A549 (cell line): ENCODE measurements around the gene PTMS. TPM values are rescaled to one million over a fixed set of nuclear protein-coding genes. Genes with fewer than 3 reads are reported as not detected.

Experiments used
- ATAC-seq, 2 experiments: fragments of 200-7000 bp in 1 of 2; fragments of >200 bp in 1 of 2; cut with Nextera tagmentation in 1 of 2; cut with Tn5 transposase in 1 of 2; 3 replicates each; pipeline versions ENCODE4 v1.8.0 to v1.9.1; 2018 to 2020; ENCODE audit warnings: mild to moderate bottlenecking in 1 of 2, moderate library complexity in 1 of 2
- CTCF ChIA-PET: fragments of 300-600 bp; sonication (Branson Sonifier 250); formaldehyde crosslinking; extraction: SDS; loops from one replicate; lab custom pipeline; 2021; ENCODE audit warnings: antibody characterized with exemption, inconsistent platforms; lab: Yijun Ruan, JAX
- POLR2A ChIA-PET: fragments of 350-600 bp; formaldehyde crosslinking; extraction: SDS; loops from one replicate; lab custom pipeline; 2021; ENCODE audit warnings: antibody characterized with exemption, inconsistent platforms; lab: Yijun Ruan, JAX
- DNase-seq, 2 experiments: peaks; one replicate each; pipeline versions ENCODE4 v3.0.0 to v3.0.0-alpha.2; 2011 to 2016; ENCODE audit warnings: low read depth in 1 of 2, low spot score in 1 of 2
- FAIRE-seq: peaks from 2 replicates; lab custom pipeline; 2011; peaks lifted over from hg19 to GRCh38; lab: Jason Lieb, UNC
- H3K27ac ChIP-seq, 2 experiments: fragments of >200 bp; sonication (Bioruptor Twin); formaldehyde crosslinking; 3 replicates each; pipeline ENCODE4 v1.5.1; 2016 to 2017
- H3K4me1 ChIP-seq: fragments of >200 bp; sonication (Bioruptor Twin); formaldehyde crosslinking; 3 replicates; pipeline ENCODE4 v1.6.1; 2016
- H3K4me2 ChIP-seq: fragments of >200 bp; sonication (Bioruptor Twin); formaldehyde crosslinking; 3 replicates; pipeline ENCODE4 v1.6.1; 2016
- H3K4me3 ChIP-seq: fragments of >200 bp; sonication (Bioruptor Twin); formaldehyde crosslinking; 3 replicates; pipeline ENCODE4 v1.5.1; 2016
- H3K9me3 ChIP-seq: fragments of >200 bp; sonication (Bioruptor Twin); formaldehyde crosslinking; 3 replicates; pipeline ENCODE4 v1.6.1; 2016
- ATOH8 ChIP-seq: fragments of 250-450 bp; sonication (Bioruptor Pico); IDR thresholded peaks from 2 replicates; pipeline ENCODE4 v1.5.0; 2020; ENCODE audit warnings: low read depth, mild to moderate bottlenecking, moderate library complexity
- BHLHE40 ChIP-seq: IDR thresholded peaks from 2 replicates; pipeline ENCODE4 v1.6.1; 2012; ENCODE audit warnings: low read depth, low read length, inconsistent platforms
- CHD2 ChIP-seq: fragments of 150-350 bp; IDR thresholded peaks from 2 replicates; pipeline ENCODE4 v1.6.1; 2014; ENCODE audit warnings: low read length; ENCODE audit not compliant: partially characterized antibody
- CTCF ChIP-seq: fragments of >200 bp; sonication (Bioruptor Twin); formaldehyde crosslinking; IDR thresholded peaks from 3 replicates; pipeline ENCODE4 v1.5.1; 2016
- EHMT2 ChIP-seq: fragments of 200-600 bp; sonication (generic); IDR thresholded peaks from 2 replicates; pipeline ENCODE4 v1.6.1; 2016; ENCODE audit warnings: antibody characterized with exemption, low read depth, mild to moderate bottlenecking, moderate library complexity
- ELK1 ChIP-seq: fragments of 150-350 bp; IDR thresholded peaks from 2 replicates; pipeline ENCODE4 v1.6.1; 2014; ENCODE audit warnings: low read depth, mild to moderate bottlenecking, low read length
- FOSB ChIP-seq: fragments of 250-450 bp; sonication (Bioruptor Pico); IDR thresholded peaks from 2 replicates; pipeline ENCODE4 v1.5.0; 2020; ENCODE audit warnings: mild to moderate bottlenecking, moderate library complexity
- FOXS1 ChIP-seq: fragments of 250-450 bp; sonication (Bioruptor Pico); IDR thresholded peaks from 2 replicates; pipeline ENCODE4 v1.5.0; 2020; ENCODE audit warnings: mild to moderate bottlenecking, moderate library complexity
- HOXA7 ChIP-seq: fragments of 250-450 bp; sonication (Bioruptor Pico); IDR thresholded peaks from 2 replicates; pipeline ENCODE4 v1.5.0; 2020; ENCODE audit warnings: mild to moderate bottlenecking, moderate library complexity
- KDM5A ChIP-seq: fragments of 200-600 bp; sonication (generic); IDR thresholded peaks from 2 replicates; pipeline ENCODE4 v1.6.1; 2016; ENCODE audit warnings: antibody characterized with exemption, mild to moderate bottlenecking
- MAFK ChIP-seq: fragments of 450-650 bp; IDR thresholded peaks from 2 replicates; pipeline ENCODE4 v1.6.1; 2014; ENCODE audit not compliant: partially characterized antibody
- MAX ChIP-seq: IDR thresholded peaks from 2 replicates; pipeline ENCODE4 v1.6.1; 2012
- NPAS2 ChIP-seq: fragments of 250-450 bp; sonication (Bioruptor Pico); IDR thresholded peaks from 2 replicates; pipeline ENCODE4 v1.8.0; 2022; ENCODE audit warnings: mild to moderate bottlenecking, moderate library complexity, borderline replicate concordance
- POLR2AphosphoS2 ChIP-seq: conservative IDR thresholded peaks from 2 replicates; pipeline ENCODE4 v1.6.1; 2012; ENCODE audit warnings: low read length, improper control_type of control experiment, inconsistent platforms
- RAD21 ChIP-seq, 2 experiments: fragments of >200 bp in 1 of 2; sonication (Bioruptor Twin) in 1 of 2; formaldehyde crosslinking in 1 of 2; IDR thresholded peaks in 1 of 2; conservative IDR thresholded peaks in 1 of 2; 2 replicates in 1 of 2; 3 replicates in 1 of 2; pipeline ENCODE4 v1.6.1; 2012 to 2018; ENCODE audit warnings: inconsistent platforms in 1 of 2
- RARB ChIP-seq: fragments of 250-450 bp; sonication (Bioruptor Pico); IDR thresholded peaks from 2 replicates; pipeline ENCODE4 v1.8.0; 2021; ENCODE audit warnings: mild to moderate bottlenecking, moderate library complexity
- REST ChIP-seq: fragments of 200-600 bp; sonication (generic); IDR thresholded peaks from 2 replicates; pipeline ENCODE4 v1.6.1; 2016; ENCODE audit warnings: antibody characterized with exemption, mild to moderate bottlenecking, moderate library complexity
- SMC3 ChIP-seq: fragments of >200 bp; sonication (Bioruptor Twin); formaldehyde crosslinking; IDR thresholded peaks from 3 replicates; pipeline ENCODE4 v1.6.1; 2018; ENCODE audit warnings: inconsistent platforms
- TFCP2L1 ChIP-seq: fragments of 250-450 bp; sonication (Bioruptor Pico); IDR thresholded peaks from 2 replicates; pipeline ENCODE4 v1.5.0; 2021; ENCODE audit warnings: mild to moderate bottlenecking
- ZC3H11A ChIP-seq: fragments of 450-650 bp; IDR thresholded peaks from 2 replicates; pipeline ENCODE4 v1.6.1; 2014; ENCODE audit warnings: antibody characterized with exemption, mild to moderate bottlenecking
- WGBS: methylation state at CpG from one replicate; pipeline ENCODE4 v1.1.6; 2017; ENCODE audit errors: missing lambda C conversion rate; 5-methylcytosine and 5-hydroxymethylcytosine counted together
- polyA plus RNA-seq, 4 experiments: library from polyadenylated mRNA; depleted of rRNA in 3 of 4; stranded (reverse); fragments of >200 nt; fragmentation: RNase III in 1 of 4; extraction: RNeasy Plus Mini Kit Qiagen cat#74134 plus additional on column Dnase treatment in 1 of 4; gene quantifications; 2 replicates in 3 of 4; 3 replicates in 1 of 4; pipeline ENCODE4 v1.2.3, GENCODE V29; 2011 to 2017

PTMS gene
- polyA plus RNA-seq, 2 of the 4 experiments (the other 2 are of a cell fraction): 391 to 1,195 TPM

GRCh38 chr12:6753772-6754356, 12.3 kb upstream of the PTMS start:
- Histone ChIP-seq H3K27ac (peak overlapping the region; percentile 97 to 98), H3K4me1 (peaks cover 21% of the 10 kb centered on the region), H3K9me3 (no peaks in the 10 kb centered on the region), H3K4me2 (peak overlapping the region; percentile 88), H3K4me3 (no peak overlapping the region)
- ChIA-PET CTCF (interaction anchor here (0.6 to 13.7 kb wide), 38 partner anchors 9 to 208 kb away, joined by 3 to 670 read pairs (median 8); partner anchors contain the start of genes CD4, CDCA3, COPS7A and GNB3), POLR2A (interaction anchor here (0.6 to 4.4 kb wide), 24 partner anchors 10 to 417 kb away, joined by 3 to 118 read pairs (median 8); partner anchors contain the start of genes CDCA3, COPS7A, GPR162 and MRPL51)
- FAIRE-seq (no peak), DNase-seq (no peak), ATAC-seq (peak in 1 of 2 experiments; percentile 0; a peak in 4 of 6 replicates)
- WGBS: 0% methylated on average over 7 of the region's 7 CpGs
- 0 out of 2 replicates have a peak, but pooled peaks have one; percentile 37 for TF ChIP-seq FOSB (CRISPR knock-in tag)
- peak; percentile 98; a peak in 4 of 5 replicates for TF ChIP-seq RAD21 (conservative IDR thresholded peaks at IDR 0.05 in 1 of 2, IDR thresholded peaks at IDR 0.05 in 1 of 2)
- peak; percentile 99 for TF ChIP-seq SMC3
- TF ChIP-seq POLR2AphosphoS2: no peak
- TF ChIP-seq MAFK: no peak
- peak; percentile 97; the same call in 2 of the 3 replicates for TF ChIP-seq CTCF

GRCh38 chr12:6754411-6754810, 11.8 kb upstream of the PTMS start:
- no peak overlapping the region for H3K4me3 ChIP-seq
- ChIA-PET CTCF (interaction anchor here (0.6 to 13.7 kb wide), 27 partner anchors 8 to 207 kb away, joined by 3 to 670 read pairs (median 11); partner anchors contain the start of genes CD4, CDCA3, COPS7A and GNB3), POLR2A (interaction anchor here (1.4 to 4.4 kb wide), 8 partner anchors 9 to 97 kb away, joined by 4 to 118 read pairs (median 16); partner anchors contain the start of genes CDCA3, COPS7A, P3H3 and PTMS)
- no peak for ATAC-seq
- no peak for DNase-seq
- H3K9me3 ChIP-seq: no peaks in the 10 kb centered on the region
- H3K4me1 ChIP-seq: peaks cover 21% of the 10 kb centered on the region
- WGBS: 89% methylated on average over 2 of the region's 2 CpGs
- H3K27ac ChIP-seq: peak overlapping the region; percentile 97 to 98; a peak in 3 of 6 replicates
- TF ChIP-seq HOXA7 (CRISPR knock-in tag) (no peak), CHD2 (no peak), ELK1 (no peak), ATOH8 (CRISPR knock-in tag) (no peak), REST (no peak), POLR2AphosphoS2 (no peak), NPAS2 (CRISPR knock-in tag) (no peak), TFCP2L1 (CRISPR knock-in tag) (no peak), BHLHE40 (no peak), EHMT2 (no peak), RARB (CRISPR knock-in tag) (no peak), ZC3H11A (no peak), MAX (no peak), KDM5A (no peak), FOXS1 (no peak), SMC3 (no peak)
- FAIRE-seq: no peak
- peak overlapping the region; percentile 88 for H3K4me2 ChIP-seq
